GM21619 (cell line): ENCODE data around the gene SLC9A7.

Experiments
- ATAC-seq: cut with Tn5 transposase; IDR thresholded peaks from one replicate; pipeline ENCODE4 v1.9.1; 2021; ENCODE audit not compliant: unreplicated experiment

Gene SLC9A7

GRCh38 chrX:46611658-46612362, 147.1 kb downstream of the SLC9A7 start:
- no peak for ATAC-seq

GRCh38 chrX:46610070-46610658, 148.8 kb downstream of the SLC9A7 start:
- no peak for ATAC-seq

- no peak for ATAC-seq
These were observed 151.0 kb downstream of the SLC9A7 start for GRCh38 chrX:46607916-46608315.

- no peak for ATAC-seq
These were observed 156.3 kb downstream of the SLC9A7 start for GRCh38 chrX:46602468-46603102.

GRCh38 chrX:46601283-46601682, 157.6 kb downstream of the SLC9A7 start:
- no peak for ATAC-seq

- ATAC-seq: no peak
These were observed 159.8 kb downstream of the SLC9A7 start for GRCh38 chrX:46599051-46599560.

- ATAC-seq: no peak
These were observed 161.1 kb downstream of the SLC9A7 start for GRCh38 chrX:46597771-46598170.

GRCh38 chrX:46597208-46597607, 161.7 kb downstream of the SLC9A7 start:
- no peak for ATAC-seq

GRCh38 chrX:46595084-46595483, 163.8 kb downstream of the SLC9A7 start:
- ATAC-seq: no peak

- ATAC-seq: no peak
These were observed 168.8 kb downstream of the SLC9A7 start for GRCh38 chrX:46589977-46590723.

- no peak for ATAC-seq
These were observed 170.7 kb downstream of the SLC9A7 start for GRCh38 chrX:46588263-46588662.

- no peak for ATAC-seq
These were observed 171.2 kb downstream of the SLC9A7 start for GRCh38 chrX:46587753-46588171.

- ATAC-seq: peak; percentile 74
These were observed 171.8 kb downstream of the SLC9A7 start for GRCh38 chrX:46587158-46587557.

GRCh38 chrX:46584736-46585135, 174.2 kb downstream of the SLC9A7 start:
- ATAC-seq: no peak

GRCh38 chrX:46582966-46583365, 176.0 kb downstream of the SLC9A7 start:
- ATAC-seq: no peak

GRCh38 chrX:46582325-46582724, 176.6 kb downstream of the SLC9A7 start:
- no peak for ATAC-seq

GRCh38 chrX:46580613-46581012, 178.3 kb downstream of the SLC9A7 start:
- ATAC-seq: no peak

GRCh38 chrX:46579250-46579649, 179.7 kb downstream of the SLC9A7 start:
- ATAC-seq: no peak

GRCh38 chrX:46577221-46578005, 181.5 kb downstream of the SLC9A7 start:
- no peak for ATAC-seq

GRCh38 chrX:46576458-46576857, 182.5 kb downstream of the SLC9A7 start:
- ATAC-seq: no peak

GRCh38 chrX:46575991-46576392, 182.9 kb downstream of the SLC9A7 start:
- ATAC-seq: no peak
